Measurements from ENCODE around the gene DNMT3A.

DNA sequence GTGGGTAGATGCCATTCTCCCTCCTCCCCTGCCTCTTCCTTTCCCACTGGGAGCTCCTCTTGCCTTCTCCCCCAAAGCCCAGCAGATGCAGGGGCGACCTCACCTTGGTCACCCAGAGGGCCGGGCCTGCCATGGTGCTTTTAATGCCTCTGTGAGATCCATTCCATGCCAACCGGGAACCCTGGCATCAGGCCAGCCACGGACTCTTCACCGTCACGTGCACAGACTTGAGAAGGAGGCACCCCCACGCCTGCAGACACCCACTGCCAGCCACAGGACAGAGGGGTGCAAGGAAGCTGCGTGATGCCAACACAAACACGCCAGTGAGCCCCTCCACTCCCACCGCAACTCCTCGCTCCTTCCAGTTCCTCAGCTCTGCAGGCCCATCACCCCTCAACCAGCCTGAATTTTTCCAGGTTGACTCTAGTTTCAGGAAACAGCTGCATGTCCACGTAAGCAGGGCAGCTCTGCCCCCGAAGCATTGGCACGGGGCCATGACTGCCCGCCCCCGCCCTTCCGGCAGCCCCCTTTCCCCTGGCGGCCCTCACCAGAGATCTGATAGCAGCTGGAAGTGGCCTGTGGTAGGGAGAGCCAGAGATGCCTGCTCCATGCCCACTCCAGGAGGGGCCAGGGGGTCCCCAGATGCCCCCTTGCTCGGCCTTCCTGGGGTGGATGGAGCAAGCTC is 50.8 kb downstream of the DNMT3A start:
- TF ChIP-seq CBX8 (IDR thresholded peaks at IDR 0.05; ENCODE audit: borderline replicate concordance, low read depth, low read length): no peak
- TF ChIP-seq EZH2 (IDR thresholded peaks at IDR 0.05; ENCODE audit: low read depth, low read length, severe bottlenecking): no peak
- TF ChIP-seq, protein P1, sequence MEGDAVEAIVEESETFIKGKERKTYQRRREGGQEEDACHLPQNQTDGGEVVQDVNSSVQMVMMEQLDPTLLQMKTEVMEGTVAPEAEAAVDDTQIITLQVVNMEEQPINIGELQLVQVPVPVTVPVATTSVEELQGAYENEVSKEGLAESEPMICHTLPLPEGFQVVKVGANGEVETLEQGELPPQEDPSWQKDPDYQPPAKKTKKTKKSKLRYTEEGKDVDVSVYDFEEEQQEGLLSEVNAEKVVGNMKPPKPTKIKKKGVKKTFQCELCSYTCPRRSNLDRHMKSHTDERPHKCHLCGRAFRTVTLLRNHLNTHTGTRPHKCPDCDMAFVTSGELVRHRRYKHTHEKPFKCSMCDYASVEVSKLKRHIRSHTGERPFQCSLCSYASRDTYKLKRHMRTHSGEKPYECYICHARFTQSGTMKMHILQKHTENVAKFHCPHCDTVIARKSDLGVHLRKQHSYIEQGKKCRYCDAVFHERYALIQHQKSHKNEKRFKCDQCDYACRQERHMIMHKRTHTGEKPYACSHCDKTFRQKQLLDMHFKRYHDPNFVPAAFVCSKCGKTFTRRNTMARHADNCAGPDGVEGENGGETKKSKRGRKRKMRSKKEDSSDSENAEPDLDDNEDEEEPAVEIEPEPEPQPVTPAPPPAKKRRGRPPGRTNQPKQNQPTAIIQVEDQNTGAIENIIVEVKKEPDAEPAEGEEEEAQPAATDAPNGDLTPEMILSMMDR (IDR thresholded peaks at IDR 0.05; ENCODE audit: control extremely low read depth in 1 of 3, insufficient read depth in 1 of 3, low read depth in 1 of 3, low read length in 3 of 3): no peak
- no peak for TF ChIP-seq SIX5 (IDR thresholded peaks at IDR 0.05; ENCODE audit: low read depth, low read length)
- no peak for TF ChIP-seq KDM1A (IDR thresholded peaks at IDR 0.05; ENCODE audit: borderline replicate concordance, low read length)
- TF ChIP-seq SP1 (IDR thresholded peaks at IDR 0.05; ENCODE audit: low read depth, low read length): no peak
- TF ChIP-seq NANOG (IDR thresholded peaks at IDR 0.05; ENCODE audit: insufficient read depth, low read depth, low read length, poor library complexity, severe bottlenecking): no peak
- TF ChIP-seq CEBPB (IDR thresholded peaks at IDR 0.05; ENCODE audit: low read depth, low read length): no peak
- TF ChIP-seq, protein P2, sequence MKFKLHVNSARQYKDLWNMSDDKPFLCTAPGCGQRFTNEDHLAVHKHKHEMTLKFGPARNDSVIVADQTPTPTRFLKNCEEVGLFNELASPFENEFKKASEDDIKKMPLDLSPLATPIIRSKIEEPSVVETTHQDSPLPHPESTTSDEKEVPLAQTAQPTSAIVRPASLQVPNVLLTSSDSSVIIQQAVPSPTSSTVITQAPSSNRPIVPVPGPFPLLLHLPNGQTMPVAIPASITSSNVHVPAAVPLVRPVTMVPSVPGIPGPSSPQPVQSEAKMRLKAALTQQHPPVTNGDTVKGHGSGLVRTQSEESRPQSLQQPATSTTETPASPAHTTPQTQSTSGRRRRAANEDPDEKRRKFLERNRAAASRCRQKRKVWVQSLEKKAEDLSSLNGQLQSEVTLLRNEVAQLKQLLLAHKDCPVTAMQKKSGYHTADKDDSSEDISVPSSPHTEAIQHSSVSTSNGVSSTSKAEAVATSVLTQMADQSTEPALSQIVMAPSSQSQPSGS (IDR thresholded peaks at IDR 0.05; ENCODE audit: low read length): no peak
- TF ChIP-seq POLR2AphosphoS5 (IDR thresholded peaks at IDR 0.05; ENCODE audit: low read depth, low read length): no peak
- no peak for TF ChIP-seq SUZ12 (IDR thresholded peaks at IDR 0.05; ENCODE audit: low read length)
- TF ChIP-seq TCF12 (IDR thresholded peaks at IDR 0.05; ENCODE audit: low read depth, low read length): no peak
